8988T (cell line): ENCODE measurements around the gene NOTCH1.
A peak's percentile ranks its signal among the peaks of the same experiment; 100 is the strongest.

Experiments used
- DNase-seq: peaks from one replicate; pipeline ENCODE4 v3.0.0; 2011

NOTCH1 gene

DNA sequence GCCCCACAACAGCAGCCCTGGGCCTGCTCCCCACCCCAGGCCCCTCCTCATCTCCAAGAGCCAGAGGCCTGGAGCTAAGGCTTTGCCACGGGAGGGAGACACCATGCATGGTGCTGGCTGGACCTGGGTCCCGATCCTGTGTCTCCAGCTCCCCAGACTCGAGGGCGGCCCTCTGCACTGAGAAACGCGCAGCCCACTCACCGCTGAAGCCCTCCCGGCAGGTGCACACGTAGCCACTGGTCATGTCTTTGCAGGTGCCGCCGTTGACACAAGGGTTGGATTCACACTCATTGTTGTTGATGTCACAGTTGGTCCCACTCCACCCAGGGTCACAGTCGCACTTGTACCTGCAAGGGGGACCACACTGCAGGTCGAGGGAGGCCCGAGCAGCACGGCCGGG, 32.7 kb downstream of the NOTCH1 start:
- no peak for DNase-seq

DNA sequence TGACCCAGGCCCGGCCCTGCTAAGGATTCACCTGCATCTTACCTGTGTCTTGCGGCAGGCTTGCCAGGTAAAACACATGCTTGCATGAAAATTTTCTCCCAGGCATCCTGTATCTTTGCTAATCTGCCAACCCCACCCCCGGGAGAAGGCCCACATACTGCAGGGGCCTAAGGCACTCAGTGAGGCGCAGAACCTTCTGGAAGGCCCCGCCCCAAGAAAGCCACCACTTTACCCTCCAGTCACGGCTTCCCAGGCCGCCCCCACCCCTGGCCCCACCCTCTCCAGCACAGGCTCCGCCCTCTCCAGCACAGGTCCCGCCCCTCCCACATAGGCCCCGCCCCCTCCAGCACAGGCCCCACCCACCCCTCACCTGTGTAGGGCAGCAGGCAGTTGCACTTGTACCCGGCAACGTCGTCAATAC, 33.2 kb downstream of the NOTCH1 start:
- peak; percentile 92 for DNase-seq

DNA sequence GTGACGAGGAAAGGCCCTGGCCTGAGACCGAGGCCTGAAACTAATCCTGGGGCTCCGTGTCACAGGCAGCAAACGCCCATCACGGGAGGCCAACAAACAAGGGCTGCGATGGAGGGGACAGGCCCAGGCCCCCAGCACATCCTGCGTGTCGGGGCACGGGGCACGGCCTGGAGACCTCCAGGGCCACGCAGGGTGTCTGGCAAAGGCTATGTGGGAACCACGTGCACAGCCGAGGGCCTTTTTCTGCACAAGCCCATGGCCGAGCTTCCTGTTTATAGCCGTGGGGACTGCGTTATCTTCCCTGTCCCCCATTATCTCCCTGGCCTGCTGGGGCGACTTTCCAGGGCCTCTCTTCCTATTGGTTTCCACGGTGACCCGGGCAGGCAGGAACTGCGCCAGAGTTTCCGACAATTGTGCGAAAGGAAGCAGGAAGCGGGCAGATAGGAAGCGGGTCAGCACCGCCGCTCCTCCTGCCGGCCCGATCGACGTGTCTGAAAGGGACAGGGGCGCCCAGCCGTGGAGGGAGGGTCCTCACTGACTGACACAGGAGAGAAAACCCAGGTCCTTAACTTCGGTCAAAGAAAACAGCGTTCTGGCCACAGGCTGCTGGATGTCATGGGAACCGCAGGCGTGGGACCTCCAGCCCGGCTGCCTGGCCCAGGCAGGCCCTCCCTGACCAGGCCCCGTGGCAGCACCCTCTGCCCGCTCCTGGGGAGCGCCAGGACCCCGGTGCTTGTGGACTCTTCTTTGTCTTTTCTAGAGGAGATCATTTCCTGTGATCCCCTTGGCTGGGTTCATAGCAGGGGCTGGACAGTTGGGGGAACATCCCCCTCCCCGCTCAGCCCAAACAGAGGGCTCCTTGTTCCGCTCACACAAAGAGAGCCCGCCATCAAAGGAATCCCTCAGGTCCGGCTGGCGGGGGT, 33.9 kb downstream of the NOTCH1 start:
- DNase-seq = no peak

DNA sequence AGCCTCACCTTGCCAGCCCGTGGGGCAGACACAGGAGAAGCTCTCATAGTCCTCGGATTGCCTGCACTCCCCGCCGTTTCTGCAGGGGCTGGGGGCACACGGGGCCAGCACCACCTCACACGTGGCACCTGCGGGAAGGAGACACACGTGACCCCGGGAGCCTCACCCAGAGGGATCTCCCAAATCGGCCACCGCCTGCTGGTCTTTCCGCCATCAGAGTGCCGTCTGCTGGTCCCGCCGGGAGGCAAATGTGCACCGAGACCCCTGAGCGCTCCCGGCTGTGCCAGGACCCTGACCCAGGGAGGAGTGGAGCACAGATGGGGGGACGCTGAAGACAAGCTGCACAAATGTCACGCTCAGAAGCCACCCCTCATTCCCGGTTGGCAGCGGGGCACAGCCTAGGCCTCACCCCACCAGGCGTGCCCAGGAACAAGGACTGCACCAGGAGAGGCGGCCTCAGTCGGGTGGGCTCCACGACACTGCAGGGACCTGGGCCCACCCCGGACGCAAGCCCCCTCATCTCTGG, 34.6 kb downstream of the NOTCH1 start:
- DNase-seq = no peak

DNA sequence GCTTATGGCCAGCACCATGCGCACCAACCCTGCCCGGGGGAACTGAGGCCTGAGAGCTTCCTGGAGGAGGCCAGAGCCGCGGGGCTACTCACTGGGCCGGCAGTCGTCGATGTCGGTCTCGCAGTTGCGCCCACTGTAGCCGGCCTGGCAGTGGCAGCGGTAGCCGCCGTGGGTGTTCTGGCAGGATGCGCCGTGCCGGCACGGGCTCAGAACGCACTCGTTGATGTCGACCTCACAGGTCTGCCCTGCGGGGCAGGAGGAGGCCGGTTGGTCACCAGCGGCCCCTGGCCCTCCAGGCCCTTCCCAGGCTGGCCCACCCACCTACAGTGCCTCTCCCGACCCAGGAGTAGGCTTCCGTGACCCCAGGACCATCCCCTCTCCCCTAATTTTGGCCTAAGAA, 35.3 kb downstream of the NOTCH1 start:
- DNase-seq = no peak

DNA sequence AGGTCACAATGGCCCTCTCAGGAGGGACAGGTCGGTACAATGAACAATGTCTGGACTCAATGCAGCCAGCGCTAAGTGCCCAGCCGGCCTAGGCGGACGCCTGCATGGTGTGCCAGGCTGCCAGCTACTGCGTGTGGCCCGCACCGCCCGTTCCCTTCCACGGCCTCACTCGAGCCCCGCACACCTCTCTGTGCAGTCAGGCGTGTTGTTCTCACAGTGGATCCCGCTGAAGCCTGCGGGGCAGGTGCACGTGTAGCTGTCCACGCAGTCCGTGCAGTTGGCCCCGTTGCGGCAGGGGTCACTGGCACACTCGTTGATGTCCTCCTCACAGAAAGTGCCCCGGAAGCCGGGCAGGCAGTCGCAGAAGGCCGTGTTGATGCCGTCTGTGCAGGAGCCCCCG, 36.3 kb downstream of the NOTCH1 start:
- DNase-seq = no peak

DNA sequence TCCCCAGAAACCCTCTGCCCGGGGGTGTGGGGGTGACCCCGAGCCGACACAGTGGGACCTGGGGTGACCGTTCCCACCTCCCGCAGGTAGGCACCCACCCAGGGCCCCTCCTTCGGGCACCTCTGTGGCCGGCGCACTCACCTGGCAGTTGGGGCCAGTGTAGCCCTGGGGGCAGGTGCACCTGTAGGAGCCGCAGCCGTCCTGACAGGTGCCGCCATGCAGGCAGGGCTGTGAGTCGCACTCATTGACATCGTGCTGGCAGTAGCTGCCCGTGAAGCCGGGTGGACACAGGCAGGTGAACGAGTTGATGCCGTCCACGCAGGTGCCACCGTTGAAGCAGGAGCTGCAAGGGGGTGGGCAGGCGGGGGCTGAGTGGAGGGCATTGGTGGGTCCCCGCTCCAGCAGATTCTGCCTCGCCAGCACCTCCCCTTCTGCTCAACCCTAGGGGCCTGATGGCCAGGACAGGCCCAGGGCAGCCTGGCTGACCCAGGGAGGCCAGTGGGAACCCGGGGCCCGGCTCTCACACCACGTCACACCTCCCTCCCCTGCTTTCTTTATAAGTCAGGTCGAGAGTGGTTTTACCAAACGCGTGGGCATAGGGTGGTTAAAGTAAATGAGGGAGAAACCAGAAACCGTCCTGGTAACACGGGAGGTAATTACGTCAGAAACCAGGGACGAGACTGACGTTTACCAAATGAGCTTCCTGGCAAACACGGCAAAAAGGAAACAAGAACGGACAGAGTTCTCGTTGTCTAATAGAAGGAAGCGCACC, 36.9 kb downstream of the NOTCH1 start:
- no peak for DNase-seq

DNA sequence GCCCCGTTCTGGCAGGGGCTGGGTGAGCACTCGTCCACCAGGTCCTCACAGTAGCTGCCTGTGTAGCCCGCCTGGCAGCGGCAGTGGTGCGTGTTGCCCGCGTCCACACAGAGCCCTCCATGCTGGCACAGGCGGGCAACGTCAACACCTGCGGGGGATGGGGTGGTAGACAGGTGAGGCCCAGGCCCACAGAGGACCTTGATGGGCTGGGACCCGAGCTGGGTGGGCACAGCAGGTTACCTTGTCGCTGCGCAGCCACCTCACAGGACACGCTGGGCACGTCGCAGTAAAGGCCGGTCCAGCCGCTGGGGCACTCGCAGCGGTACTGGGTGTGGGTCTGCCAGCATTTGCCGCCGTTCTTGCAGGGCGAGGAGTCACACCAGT, 37.9 kb downstream of the NOTCH1 start:
- DNase-seq = no peak

DNA sequence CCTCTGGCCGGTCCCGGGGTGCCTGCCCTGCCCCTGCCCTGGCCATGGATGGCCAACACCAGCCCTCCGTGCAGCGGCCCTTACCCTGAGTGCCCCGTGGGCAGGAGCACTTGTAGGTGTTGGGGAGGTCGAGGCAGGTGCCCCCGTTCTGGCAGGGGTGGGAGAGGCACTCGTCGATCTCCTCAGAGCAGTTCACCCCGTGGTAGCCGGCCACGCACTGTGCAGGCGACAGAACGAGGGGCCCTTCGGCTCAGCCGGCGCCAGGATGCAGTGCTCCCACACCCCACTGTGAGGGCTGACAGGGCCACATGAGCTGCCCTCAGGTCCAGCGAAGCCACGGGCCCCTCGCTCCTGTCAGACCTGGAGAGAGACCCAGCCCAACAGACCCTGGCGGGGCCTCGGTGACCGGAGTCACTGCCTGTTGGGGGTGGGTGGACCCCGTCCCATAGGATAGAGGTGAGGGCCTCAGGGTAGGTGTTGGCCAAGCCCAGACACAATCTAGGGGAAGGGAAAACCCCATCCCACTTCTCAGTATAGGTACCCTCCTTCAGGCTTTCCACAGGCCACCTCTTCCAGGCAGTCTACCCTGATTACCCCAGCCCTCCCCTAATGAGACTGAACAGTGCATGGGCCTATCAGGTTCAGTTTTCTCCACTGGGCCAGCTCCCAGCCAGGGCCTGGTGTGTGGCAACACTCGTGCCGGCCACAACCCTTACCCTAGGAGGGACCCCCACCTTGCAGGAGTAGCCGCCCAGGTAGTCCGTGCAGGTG, 38.4 kb downstream of the NOTCH1 start:
- no peak for DNase-seq

DNA sequence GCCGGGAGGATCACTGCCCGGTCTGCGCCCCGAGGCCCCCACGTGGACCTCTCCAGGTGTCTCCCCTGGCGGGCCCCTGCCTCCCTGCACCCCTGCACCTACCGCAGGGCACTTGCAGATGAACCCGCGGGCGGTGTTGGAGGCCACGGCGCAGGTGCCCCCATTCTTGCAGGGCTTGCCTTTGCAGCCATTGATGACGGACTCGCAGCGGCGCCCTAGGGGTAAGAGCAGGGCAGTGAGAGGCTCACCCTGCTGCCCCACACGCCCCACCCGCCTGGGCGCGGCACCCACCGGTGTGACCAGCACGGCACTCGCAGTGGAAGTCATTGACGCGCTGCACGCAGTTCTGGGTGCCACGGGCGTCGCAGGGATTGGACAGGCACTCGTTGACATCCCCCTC, 39.4 kb downstream of the NOTCH1 start:
- DNase-seq = no peak

DNA sequence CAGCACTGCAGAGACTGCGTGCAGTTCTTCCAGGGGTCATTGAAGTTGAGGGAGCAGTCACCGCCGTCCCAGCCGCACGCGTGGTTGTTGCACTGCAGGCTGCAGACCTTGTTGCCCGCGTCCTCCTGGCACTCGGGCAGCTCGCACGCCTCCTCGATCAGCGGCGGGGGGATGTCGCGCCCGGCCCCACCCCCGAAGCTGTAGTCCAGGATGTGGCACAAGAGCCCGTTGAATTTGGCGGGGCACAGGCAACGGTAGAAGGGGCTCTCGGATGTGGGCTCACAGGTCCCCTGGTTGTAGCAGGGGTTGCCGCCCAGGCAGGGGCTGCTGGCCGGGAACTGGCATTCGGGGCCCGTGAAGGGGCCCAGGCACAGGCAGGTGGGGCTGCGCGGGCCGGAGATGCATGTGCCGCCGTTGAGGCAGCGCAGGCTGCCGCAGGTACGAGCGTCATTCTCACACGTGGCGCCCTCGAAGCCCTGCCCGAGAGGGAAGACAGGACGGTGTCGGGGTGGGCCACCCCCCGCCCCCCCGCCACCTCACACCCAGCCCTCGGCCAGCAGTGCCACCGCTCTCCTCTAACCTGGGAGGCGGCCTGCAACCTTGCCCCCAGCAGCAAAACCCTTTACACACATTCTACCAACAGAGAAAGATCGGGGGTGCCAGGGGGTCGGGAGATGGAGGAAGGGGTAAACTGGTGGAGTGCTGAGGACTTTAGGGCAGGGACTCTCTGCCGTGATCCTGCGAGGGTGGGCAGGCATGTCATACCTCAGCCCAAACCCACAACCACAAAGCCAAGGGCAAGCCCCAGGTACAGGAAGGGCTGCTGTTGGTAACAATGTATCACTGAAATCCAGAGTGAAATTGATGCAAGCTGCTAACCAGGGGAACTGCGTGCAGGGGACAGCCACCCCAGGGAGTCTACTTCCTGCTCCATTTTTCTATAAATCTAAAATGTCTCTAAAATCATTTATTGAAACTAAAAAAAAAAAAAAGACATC, 40.1 kb downstream of the NOTCH1 start:
- no peak for DNase-seq

DNA sequence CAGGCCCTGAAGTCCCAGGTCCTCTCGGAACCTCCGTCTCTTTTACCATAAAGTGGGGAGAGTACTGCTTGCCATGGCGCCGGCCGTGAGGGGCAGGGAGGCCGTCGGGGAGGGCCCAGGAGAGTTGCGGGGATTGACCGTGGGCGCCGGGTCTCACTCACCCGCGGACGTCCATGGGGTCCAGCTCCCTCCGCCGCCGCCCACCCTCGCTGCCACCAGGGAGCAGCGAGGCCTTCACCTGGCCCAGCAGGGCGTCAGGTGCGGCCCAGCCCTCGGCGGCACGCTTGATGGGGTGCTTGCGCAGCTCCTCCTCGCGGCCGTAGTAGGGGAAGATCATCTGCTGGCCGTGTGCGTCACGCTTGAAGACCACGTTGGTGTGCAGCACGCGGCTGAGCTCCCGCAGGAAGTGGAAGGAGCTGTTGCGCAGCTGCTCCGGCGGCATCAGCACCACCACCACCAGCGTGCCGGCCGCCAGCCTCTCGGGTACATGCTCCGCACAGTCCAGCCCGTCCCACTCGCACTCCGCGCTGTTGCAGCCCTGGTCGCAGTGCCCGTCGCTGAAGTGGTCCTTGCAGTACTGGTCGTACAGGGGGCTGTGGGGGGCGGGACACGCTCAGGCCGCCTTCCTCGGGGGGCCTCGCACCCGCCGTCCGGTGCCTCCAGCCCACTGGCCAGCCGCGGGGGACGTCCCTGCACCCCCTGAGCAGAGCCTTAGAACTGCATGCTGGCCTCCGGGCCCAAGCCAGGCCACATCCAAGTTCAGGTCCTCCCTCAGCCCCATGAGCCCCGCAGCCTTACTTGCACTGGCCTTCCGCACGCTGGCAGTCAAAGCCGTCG, 41.1 kb downstream of the NOTCH1 start:
- no peak for DNase-seq

DNA sequence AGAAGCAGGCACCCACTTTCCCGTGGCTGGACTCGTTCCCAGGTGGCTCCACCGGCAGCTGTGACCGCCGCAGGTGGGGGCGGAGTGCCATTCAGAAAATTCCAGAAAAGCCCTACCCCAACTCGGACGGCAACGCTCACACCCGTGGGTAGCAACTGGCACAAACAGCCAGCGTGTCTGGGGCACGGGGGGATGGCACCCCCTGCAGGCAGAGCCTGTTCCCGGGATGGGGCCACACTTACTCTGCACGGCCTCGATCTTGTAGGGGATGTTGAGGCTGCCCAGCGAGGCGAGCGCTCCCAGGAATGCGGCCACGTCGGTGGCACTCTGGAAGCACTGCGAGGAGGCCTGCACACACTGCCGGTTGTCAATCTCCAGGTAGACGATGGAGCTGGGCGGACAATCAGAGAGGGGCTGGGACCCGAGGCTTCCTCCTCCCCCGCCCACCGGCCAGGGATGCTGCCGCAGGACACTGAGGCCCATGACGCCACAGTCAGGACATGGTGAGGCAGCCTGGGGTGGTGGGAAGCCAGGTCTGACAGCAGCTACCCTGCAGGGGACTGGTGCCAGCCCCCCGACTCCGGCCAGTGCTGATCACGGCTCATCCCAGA, 42.8 kb downstream of the NOTCH1 start:
- DNase-seq = peak; percentile 86

DNA sequence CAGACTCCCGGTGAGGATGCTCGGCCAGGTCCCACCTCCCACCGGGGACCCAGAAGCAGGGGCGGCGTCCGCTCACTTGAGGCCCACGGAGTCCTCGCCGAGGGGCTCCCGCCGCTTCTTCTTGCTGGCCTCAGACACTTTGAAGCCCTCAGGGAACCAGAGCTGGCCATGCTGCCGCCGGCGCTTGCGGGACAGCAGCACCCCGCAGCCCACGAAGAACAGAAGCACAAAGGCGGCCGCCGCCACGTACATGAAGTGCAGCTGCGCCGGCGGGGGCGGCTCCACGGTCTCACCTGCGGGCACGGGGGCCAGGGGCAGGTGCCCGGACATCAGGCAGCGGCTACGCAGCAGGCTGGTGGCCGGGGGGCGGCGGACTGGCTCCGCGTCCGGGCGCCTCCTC, 43.7 kb downstream of the NOTCH1 start:
- no peak for DNase-seq

DNA sequence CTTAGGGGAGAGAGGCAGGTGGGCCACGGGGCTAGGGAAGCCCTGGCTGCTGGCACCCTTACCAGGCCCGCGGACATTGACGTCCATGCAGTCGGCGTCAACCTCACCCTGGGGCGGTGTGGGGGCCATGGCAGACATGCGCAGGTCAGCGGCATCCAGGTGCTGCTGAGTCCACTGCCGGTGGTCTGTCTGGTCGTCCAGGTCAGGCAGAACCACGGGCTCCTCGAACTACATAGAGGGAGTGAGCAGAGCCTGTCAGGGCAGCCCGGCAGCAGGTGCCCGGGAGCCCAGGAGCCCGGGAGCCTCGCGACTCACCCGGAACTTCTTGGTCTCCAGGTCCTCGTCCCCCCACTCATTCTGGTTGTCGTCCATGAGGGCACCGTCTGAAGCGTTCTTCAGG, 44.2 kb downstream of the NOTCH1 start:
- DNase-seq = no peak

DNA sequence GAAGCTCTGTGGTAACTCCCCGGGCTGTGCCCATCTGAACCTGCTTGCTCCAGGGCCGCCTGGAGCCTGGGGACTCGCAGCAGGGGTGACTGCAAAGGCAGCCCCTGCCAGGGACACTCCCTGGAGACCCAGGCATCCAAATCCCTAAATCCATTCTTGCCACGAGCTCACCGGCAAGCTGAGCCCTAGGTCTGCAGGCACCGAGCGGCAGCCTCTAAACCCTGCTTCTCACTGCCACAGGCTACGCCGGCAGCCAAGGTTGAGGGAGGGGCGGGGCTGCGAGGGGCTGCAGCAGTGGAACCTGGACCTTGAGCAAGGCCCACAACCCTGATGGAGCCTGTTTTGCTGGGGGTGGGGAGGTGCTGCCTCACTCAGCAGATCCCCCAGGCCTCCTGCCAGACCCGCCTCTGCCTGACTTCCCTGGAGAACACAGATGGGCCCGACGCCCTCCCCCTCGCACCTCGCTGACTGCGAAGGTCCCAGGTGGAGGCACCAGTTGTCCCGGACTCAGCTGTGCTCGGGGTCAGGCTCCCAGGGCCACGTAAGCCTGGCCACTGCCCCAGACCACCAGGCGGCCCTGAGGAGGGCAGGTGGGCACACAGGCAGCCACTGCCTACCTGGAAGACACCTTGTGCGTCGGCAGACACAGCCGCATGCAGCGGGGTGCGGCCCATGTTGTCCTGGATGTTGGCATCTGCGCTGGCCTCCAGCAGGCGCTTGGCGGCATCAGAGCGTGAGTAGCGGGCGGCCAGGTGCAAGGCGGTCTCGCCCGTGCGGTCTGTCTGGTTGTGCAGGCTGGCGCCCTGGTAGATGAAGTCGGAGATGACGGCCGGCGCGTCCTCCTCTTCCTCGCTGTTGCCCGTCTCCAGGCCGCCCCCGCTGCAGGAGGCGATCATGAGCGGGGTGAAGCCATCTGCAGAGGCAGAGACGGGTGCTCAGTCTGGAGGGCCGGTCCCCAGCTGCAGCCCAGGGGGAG, 45.6 kb downstream of the NOTCH1 start:
- no peak for DNase-seq

DNA sequence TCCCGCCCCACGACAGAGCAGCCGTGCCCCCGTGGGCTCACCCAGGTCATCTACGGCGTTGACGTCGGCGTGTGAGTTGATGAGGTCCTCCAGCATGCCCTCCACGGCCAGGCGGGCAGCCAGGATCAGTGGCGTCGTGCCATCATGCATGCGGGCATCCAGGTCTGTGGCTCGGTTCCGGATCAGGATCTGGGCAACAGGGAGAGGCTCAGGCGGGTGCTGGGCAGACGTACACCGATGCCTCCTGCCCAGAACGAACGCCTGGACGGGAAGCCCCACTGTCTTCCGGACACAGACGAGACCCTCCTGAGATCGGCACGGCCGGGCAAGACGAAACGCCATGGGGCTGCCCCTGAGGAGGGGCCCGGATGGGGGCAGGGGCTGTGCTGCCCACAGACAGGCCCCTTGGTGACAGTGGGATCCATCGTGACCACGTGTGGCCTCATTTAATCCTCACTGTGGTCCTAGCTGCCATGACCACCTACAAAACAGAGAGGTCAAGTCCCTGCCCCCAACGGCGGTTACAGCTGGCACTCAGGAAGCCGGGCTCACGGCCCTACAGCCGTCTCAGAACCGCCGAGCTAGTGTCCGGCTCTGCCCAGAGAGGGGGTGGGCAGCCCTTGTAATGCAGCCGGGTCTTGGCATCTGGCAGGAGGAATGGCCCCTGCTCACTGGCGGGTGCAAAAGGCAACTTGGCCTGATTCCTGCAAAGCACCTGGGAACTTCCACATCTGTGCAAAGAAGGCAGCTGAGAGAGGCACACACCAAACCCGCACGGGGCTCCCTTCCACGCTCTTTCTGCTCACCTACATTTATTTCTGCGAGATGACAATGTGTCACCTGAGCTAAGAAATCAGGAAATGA, 46.5 kb downstream of the NOTCH1 start:
- DNase-seq = no peak
